Memory B cell (primary cell): ENCODE data around the gene GNB3.
"Not testable (repeated sequence)": the region's sequence is repeated elsewhere in the genome, so short reads cannot be mapped to it uniquely, and the experiment has no call there.

Experiments used
- ATAC-seq: fragments of 150-1000 bp; cut with Tn5 transposase; 2 replicates; pipeline ENCODE4 v1.10.0; 2021; ENCODE audit warnings: low read depth, mild to moderate bottlenecking, moderate library complexity
- DNase-seq, 2 donors: peaks; one replicate each; pipeline ENCODE4 v3.0.0; 2022; ENCODE audit warnings: low spot score in 2 of 2
- H3K27ac Mint-ChIP-seq: one replicate; pipeline ENCODE4 v1.8.0; 2022; ENCODE audit warnings: mild to moderate bottlenecking, moderate library complexity, mixed read lengths
- H3K27me3 Mint-ChIP-seq: one replicate; pipeline ENCODE4 v1.8.0; 2022; ENCODE audit warnings: mixed read lengths
- H3K36me3 Mint-ChIP-seq: one replicate; pipeline ENCODE4 v1.8.0; 2022; ENCODE audit warnings: mild to moderate bottlenecking, mixed read lengths
- H3K4me1 Mint-ChIP-seq: one replicate; pipeline ENCODE4 v1.8.0; 2022; ENCODE audit warnings: mixed read lengths
- H3K4me3 Mint-ChIP-seq: one replicate; pipeline ENCODE4 v1.8.0; 2022; ENCODE audit warnings: mild to moderate bottlenecking, moderate library complexity, mixed read lengths
- H3K9me3 Mint-ChIP-seq: one replicate; pipeline ENCODE4 v1.8.0; 2022; ENCODE audit warnings: mixed read lengths

GNB3 gene

DNA sequence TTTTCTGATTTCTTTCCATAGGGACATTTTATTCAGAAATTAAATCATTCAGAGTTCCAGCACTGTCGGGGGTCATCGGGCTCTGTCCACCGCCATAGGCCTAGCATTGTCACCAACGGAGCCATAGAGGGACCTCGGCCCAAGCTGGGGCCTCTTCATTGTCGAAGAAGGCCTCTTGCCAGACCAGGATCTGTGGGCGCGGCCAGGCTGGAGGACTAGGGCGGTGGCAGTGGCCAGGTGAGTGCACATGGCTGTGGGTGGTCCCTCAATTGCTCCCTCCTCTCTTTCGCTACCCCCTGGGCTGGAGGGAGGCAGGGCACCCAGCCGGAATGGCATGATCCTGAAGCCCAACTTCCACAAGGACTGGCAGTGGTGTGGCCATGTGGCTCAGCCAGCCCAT is 43.0 kb downstream of the GNB3 start:
- ATAC-seq: no peak
- DNase-seq: no peak
- Mint-ChIP-seq H3K36me3 (peaks cover 4% of the 10 kb centered on the region), H3K4me3 (no peak overlapping the region), H3K27ac (no peak overlapping the region), H3K9me3 (no peaks in the 10 kb centered on the region), H3K27me3 (no peaks in the 10 kb centered on the region), H3K4me1 (no peaks in the 10 kb centered on the region)

- Mint-ChIP-seq H3K9me3 (no peaks in the 10 kb centered on the region), H3K4me3 (no peak overlapping the region), H3K27me3 (no peaks in the 10 kb centered on the region), H3K27ac (no peak overlapping the region), H3K4me1 (no peaks in the 10 kb centered on the region), H3K36me3 (peaks cover 4% of the 10 kb centered on the region)
- DNase-seq: no peak
- ATAC-seq: no peak
Measured at GRCh38 chr12:6884539-6884938, 43.8 kb downstream of the GNB3 start.

DNA sequence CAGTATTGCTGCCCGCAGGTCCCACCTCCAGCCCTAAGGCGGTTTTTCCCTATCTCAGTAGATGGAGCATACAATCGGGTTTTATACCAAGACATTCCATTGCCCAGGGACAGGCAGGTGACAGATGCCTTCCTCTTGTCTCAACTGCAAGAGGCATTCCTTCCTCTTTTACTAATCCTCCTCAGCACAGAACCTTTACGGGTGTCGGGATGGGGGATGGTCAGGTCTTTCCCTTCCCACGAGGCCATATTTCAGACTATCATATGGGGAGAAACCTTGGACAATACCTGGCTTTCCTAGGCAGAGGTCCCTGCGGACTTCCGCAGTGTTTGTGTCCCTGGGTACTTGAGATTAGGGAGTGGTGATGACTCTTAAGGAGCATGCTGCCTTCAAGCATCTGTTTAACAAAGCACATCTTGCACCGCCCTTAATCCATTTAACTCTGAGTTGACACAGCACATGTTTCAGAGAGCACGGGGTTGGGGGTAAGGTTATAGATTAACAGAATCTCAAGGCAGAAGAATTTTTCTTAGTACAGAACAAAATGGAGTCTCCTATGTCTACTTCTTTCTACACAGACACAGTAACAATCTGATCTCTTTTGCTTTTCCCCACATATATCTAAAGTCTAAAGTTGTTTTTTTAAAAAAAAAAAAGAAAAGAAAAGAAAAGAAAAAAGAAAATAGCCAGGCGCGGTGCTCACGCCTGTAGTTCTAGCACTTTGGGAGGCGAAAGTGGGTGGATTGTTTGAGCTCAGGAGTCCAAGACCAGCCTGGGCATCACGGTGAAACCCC is 45.7 kb downstream of the GNB3 start:
- not testable (repeated sequence) for H3K4me1 Mint-ChIP-seq, H3K27me3 Mint-ChIP-seq, ATAC-seq, H3K27ac Mint-ChIP-seq, H3K9me3 Mint-ChIP-seq, H3K4me3 Mint-ChIP-seq, DNase-seq, H3K36me3 Mint-ChIP-seq

DNA sequence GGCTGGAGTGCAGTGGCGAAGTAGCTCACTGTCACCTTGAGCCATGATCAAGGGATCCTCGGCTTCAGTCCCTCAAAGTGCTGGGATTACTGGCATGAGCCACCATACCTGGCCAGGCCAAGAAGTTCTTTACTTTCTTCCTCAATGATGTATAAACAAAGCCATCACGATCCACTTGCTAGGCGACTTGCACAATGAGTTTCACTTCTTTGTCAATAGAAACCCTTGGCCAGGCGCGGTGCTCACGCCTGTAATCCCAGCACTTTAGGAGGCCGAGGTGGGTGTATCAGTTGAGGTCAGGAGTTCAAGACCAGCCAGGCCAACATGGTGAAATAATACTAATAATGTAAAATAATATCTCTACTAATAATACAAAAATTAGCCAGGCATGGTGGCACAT is 46.7 kb downstream of the GNB3 start:
- no peak for ATAC-seq
- Mint-ChIP-seq H3K4me1 (peaks cover 2% of the 10 kb centered on the region), H3K9me3 (no peaks in the 10 kb centered on the region), H3K36me3 (peaks cover 4% of the 10 kb centered on the region), H3K4me3 (no peak overlapping the region), H3K27ac (no peak overlapping the region), H3K27me3 (no peaks in the 10 kb centered on the region)
- DNase-seq: no peak

GRCh38 chr12:6888360-6888759 is 47.6 kb downstream of the GNB3 start:
- peaks cover 4% of the 10 kb centered on the region for H3K36me3 Mint-ChIP-seq
- no peak overlapping the region for H3K4me3 Mint-ChIP-seq
- no peak overlapping the region for H3K27ac Mint-ChIP-seq
- no peak for DNase-seq
- H3K4me1 Mint-ChIP-seq: peaks cover 2% of the 10 kb centered on the region
- H3K9me3 Mint-ChIP-seq: no peaks in the 10 kb centered on the region
- ATAC-seq: no peak
- no peaks in the 10 kb centered on the region for H3K27me3 Mint-ChIP-seq

DNA sequence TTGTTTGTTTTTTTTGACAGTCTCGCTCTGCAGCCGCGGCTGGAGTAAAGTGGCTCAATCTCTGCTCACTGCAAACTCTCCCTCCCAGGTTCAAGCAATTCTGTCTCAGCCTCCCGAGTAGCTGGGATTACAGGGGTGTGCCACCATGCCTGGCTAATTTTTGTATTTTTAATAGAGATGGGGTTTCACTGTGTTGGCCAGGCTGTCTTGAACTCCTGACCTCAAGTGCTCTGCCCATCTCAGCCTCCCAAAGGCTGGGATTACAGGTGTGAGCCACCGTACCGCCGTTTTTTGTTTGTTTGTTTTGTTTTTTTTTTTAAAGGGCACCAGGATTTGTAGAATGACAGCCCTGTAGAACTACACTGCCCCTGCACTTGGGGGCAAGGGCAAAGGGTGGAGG is 48.1 kb downstream of the GNB3 start:
- not testable (repeated sequence) for H3K4me1 Mint-ChIP-seq, H3K9me3 Mint-ChIP-seq, H3K27me3 Mint-ChIP-seq, H3K4me3 Mint-ChIP-seq, H3K36me3 Mint-ChIP-seq, H3K27ac Mint-ChIP-seq, ATAC-seq, DNase-seq

DNA sequence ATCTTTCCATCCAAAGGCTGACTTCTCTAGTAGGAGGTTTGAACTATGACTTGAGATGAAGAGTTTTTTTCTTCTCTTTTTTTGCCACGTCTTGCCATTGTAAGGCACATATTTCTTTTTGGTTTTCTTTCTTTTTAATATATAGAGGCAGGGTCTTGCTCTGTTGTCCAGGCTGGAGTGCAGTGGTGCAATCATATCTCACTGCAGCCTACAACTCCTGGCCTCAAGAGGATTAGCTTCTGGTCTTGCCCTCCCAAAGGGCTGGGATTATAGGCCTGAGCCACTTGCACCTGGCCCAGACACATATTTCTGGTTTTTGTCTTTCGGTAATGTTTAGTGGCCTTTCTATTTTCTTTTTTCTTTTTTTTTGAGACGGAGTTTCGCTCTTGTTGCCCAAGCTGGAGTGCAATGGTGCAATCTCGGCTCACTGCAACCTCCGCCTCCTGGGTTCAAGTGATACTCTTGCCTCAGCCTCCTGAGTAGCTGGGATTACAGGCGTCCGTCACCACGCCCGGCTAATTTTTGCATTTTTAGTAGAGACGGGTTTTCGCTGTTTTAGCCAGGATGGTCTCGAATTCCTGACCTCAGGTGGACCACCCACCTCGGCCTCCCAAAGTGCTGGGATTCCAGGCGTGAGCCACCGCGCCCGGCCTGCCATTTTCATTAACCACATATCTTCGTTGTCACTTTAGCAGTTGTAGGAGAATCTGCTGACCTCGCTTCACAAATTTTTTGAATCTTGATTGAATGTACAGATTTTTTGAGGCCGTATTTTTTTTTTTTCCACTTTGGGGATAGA is 49.2 kb downstream of the GNB3 start:
- not testable (repeated sequence) for H3K4me3 Mint-ChIP-seq, H3K27me3 Mint-ChIP-seq, H3K27ac Mint-ChIP-seq, H3K4me1 Mint-ChIP-seq, ATAC-seq, H3K36me3 Mint-ChIP-seq, H3K9me3 Mint-ChIP-seq, DNase-seq

GRCh38 chr12:6890789-6891645 is 50.3 kb downstream of the GNB3 start:
- Mint-ChIP-seq H3K4me3 (peak overlapping the region; percentile 85), H3K27me3 (no peaks in the 10 kb centered on the region), H3K9me3 (no peaks in the 10 kb centered on the region), H3K36me3 (no peaks in the 10 kb centered on the region), H3K27ac (peak overlapping the region; percentile 91), H3K4me1 (peaks cover 2% of the 10 kb centered on the region)
- ATAC-seq (peak; percentile 92), DNase-seq (peak; percentile 96 to 98)

DNA sequence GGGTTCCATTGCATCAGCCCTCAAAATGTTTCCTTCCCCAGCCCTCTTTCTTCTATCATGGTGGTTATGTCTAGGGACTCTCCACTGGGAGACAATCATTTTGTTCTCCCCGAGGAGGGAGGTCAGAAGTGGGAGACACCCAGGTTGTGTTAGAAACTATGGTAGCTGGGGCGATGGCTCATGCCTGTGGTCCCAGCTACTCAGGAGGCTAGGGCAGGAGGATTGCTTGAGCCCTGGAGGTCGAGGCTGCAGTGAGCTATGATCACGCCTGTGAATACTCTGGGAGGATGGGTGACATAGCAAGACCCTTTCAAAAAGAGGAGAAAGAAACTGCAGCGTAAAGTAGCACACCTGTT is 50.9 kb downstream of the GNB3 start:
- Mint-ChIP-seq H3K27ac (peak overlapping the region; percentile 91), H3K4me3 (peak overlapping the region; percentile 85), H3K27me3 (no peaks in the 10 kb centered on the region), H3K4me1 (peaks cover 2% of the 10 kb centered on the region), H3K9me3 (no peaks in the 10 kb centered on the region), H3K36me3 (no peaks in the 10 kb centered on the region)
- no peak for DNase-seq
- no peak for ATAC-seq

- not testable (repeated sequence) for DNase-seq, H3K27ac Mint-ChIP-seq, H3K36me3 Mint-ChIP-seq, H3K4me1 Mint-ChIP-seq, ATAC-seq, H3K27me3 Mint-ChIP-seq, H3K9me3 Mint-ChIP-seq
- peak overlapping the region; percentile 24 for H3K4me3 Mint-ChIP-seq
Measured at GRCh38 chr12:6892683-6893082, 52.0 kb downstream of the GNB3 start.

DNA sequence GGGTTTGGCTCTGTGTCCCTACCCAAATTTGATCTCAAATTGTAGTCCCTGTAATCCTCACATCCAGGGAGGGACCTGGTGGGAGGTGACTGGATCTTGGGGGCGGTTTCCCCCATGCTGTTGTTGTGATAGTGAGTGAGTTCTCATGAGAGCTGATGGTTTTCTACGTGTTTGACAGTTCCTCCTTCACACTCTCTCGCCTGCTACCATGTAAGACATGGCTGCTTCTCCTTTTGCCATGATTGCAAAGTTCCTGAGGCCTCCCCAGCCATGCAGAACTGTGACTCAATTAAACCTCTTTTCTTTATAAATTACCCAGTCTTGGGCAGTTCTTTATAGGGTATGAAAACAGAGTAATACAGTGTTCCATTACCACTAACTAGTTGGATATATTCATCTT is 53.6 kb downstream of the GNB3 start:
- Mint-ChIP-seq H3K27me3 (no peaks in the 10 kb centered on the region), H3K36me3 (no peaks in the 10 kb centered on the region), H3K27ac (no peak overlapping the region), H3K9me3 (no peaks in the 10 kb centered on the region), H3K4me3 (no peak overlapping the region), H3K4me1 (peaks cover 3% of the 10 kb centered on the region)
- no peak for ATAC-seq
- no peak for DNase-seq
